ENCODE data around the gene ROPN1L. TPM values are rescaled to one million over a fixed set of nuclear protein-coding genes. Genes with fewer than 3 reads are reported as not detected.

The ROPN1L gene
- total RNA-seq, 1 donor from 2014 or later = not detected

GRCh38 chr5:10456583-10457420 lies 15.1 kb downstream of the ROPN1L start:
- peaks cover 3% of the 10 kb centered on the region for H3K9me3 Mint-ChIP-seq (ENCODE audit: unreplicated experiment)
- H3K4me1 Mint-ChIP-seq (ENCODE audit: low read depth, unreplicated experiment) = peaks cover 19% of the 10 kb centered on the region
- H3K4me3 Mint-ChIP-seq (ENCODE audit: unreplicated experiment) = no peak overlapping the region
- H3K36me3 Mint-ChIP-seq (ENCODE audit: unreplicated experiment) = no peaks in the 10 kb centered on the region
- H3K27me3 Mint-ChIP-seq (ENCODE audit: unreplicated experiment) = peaks cover 10% of the 10 kb centered on the region
- no peak overlapping the region for H3K27ac Mint-ChIP-seq (ENCODE audit: unreplicated experiment)
- TF ChIP-seq CTCF (IDR thresholded peaks at IDR 0.05; ENCODE audit: partially characterized antibody, unreplicated experiment) = no peak
- DNase-seq = no peak

DNA sequence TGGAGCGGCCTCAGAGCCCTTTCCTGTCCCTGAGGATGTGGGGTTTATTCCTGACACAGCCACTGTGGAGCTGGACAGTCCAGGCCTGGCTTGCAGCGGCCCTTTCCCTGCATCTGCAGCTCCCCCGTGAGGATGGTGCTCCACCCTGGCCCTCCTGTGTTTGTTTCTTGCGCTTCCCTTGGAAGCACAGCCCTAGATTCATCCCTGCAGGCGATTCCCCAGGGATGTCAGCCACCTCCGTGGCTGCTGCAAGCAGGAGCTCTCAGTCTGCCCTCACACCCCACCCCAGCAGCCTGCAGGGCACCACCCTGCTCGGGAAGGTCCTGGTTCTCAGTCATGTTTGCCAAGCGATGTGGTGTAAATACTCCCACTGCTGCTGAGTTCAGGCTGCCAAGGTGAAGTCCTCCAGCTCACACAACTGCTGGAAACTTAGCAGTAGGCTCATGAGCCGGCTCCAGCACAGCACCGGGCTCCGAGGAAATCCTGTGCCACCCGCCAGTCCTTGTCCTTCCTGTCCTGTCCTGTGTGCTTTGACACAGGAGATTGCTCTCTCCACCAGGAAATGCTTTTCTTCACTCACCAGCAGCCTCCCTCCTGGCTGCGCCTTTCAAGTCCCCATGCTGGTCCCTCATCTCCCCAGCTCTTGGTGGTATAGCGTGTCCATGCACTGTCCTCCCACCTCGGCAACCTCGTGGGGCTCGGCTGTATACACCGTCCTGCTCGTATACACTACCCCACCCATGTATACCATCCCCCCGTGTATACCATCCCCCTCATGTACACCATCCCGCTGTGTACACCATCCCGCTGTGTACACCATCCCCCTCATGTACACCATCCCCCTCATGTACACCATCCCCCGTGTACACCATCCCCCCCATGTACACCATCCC lies 16.2 kb downstream of the ROPN1L start:
- H3K4me3 Mint-ChIP-seq (ENCODE audit: unreplicated experiment) = no peak overlapping the region
- peak; percentile 67 for DNase-seq
- peaks cover 19% of the 10 kb centered on the region for H3K4me1 Mint-ChIP-seq (ENCODE audit: low read depth, unreplicated experiment)
- peaks cover 3% of the 10 kb centered on the region for H3K9me3 Mint-ChIP-seq (ENCODE audit: unreplicated experiment)
- no peak overlapping the region for H3K27ac Mint-ChIP-seq (ENCODE audit: unreplicated experiment)
- TF ChIP-seq CTCF (IDR thresholded peaks at IDR 0.05; ENCODE audit: partially characterized antibody, unreplicated experiment) = no peak
- no peaks in the 10 kb centered on the region for H3K36me3 Mint-ChIP-seq (ENCODE audit: unreplicated experiment)
- H3K27me3 Mint-ChIP-seq (ENCODE audit: unreplicated experiment) = peaks cover 8% of the 10 kb centered on the region

DNA sequence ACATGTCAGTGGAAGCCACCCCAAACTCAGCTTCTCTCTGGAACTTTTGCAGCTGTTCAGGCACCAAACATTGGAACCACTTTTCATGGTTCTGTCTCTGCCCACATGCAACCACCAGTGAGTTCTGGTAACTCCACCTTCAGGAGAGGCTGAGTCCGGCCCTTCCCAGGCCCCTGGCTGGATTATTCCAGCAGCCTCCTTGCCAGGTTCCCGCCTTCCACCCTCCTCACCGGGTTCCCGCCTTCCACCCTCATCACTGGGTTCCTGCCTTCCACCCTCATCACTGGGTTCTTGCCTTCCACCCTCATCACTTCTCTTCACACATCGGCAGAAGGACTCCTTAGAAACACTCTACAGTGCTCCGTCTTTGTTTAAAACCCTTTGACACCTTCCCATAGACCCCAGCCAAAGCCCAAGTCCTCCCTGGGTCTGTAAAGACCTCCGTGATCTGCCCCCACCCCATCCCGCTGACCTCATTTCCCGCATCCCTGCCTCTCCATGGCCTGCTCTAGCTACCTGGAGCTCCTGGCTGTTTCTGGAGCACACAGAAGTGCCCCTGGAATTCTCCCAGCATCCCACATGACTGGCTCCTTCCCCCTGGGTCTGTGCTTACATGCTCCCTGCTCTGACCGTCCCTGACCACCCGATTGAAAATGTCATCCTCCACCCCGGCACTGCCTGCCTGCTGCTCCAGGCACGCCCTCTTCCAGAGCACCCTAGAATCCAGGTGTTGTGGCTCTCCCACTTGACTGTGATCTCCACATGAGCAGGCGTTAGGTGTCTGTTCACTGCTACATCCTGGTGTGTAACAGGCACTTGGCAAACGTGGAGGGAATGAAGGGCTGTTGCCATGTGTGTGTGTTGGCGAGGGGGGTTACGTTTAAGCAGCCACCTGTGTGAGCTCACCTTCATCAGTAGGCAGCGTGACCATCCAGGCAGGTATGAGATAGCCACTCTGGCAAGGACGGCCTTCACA lies 17.7 kb downstream of the ROPN1L start:
- H3K9me3 Mint-ChIP-seq (ENCODE audit: unreplicated experiment) = peaks cover 3% of the 10 kb centered on the region
- H3K4me1 Mint-ChIP-seq (ENCODE audit: low read depth, unreplicated experiment) = peaks cover 19% of the 10 kb centered on the region
- no peak for DNase-seq
- no peak overlapping the region for H3K4me3 Mint-ChIP-seq (ENCODE audit: unreplicated experiment)
- peaks cover 9% of the 10 kb centered on the region for H3K27me3 Mint-ChIP-seq (ENCODE audit: unreplicated experiment)
- H3K36me3 Mint-ChIP-seq (ENCODE audit: unreplicated experiment) = peaks cover 5% of the 10 kb centered on the region
- TF ChIP-seq CTCF (IDR thresholded peaks at IDR 0.05; ENCODE audit: partially characterized antibody, unreplicated experiment) = no peak
- no peak overlapping the region for H3K27ac Mint-ChIP-seq (ENCODE audit: unreplicated experiment)

DNA sequence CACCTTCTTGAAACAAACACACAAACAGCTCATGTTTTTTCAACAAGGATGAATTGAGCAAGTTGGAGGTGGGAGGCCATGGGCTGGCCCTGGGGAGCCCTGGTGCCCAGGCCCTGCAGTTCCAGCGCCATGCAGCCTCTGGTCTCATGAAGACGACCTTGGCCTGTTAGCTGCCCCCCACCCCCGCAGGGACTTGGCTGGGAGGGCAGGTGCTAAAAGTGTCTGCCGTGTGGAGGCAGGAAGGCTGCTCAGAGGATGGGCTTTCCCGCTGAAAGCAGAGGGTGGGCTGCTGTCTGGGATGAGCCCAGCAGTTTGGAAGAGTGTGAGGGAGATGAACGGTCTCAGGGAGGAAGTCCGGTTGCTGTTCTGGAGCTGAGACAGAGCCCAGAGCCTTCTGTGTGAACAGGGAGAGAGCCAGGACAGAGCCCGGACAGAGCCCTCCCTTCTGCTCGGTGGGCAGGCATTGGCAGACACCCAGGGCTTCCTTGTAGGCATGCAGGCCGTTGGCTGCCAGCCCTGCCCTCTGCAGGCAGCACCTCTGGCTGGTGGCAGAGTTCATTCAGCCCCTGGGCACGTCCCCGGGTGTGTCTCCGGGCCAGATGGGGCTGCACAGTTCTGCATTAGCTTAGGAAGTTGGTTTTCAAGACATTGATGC lies 18.7 kb downstream of the ROPN1L start:
- Mint-ChIP-seq H3K36me3 (ENCODE audit: unreplicated experiment) (peaks cover 7% of the 10 kb centered on the region), H3K27ac (ENCODE audit: unreplicated experiment) (no peak overlapping the region), H3K4me1 (ENCODE audit: low read depth, unreplicated experiment) (peaks cover 10% of the 10 kb centered on the region), H3K4me3 (ENCODE audit: unreplicated experiment) (no peak overlapping the region), H3K27me3 (ENCODE audit: unreplicated experiment) (peaks cover 9% of the 10 kb centered on the region), H3K9me3 (ENCODE audit: unreplicated experiment) (peaks cover 5% of the 10 kb centered on the region)
- no peak for DNase-seq
- TF ChIP-seq CTCF (IDR thresholded peaks at IDR 0.05; ENCODE audit: partially characterized antibody, unreplicated experiment) = no peak

Measured in glutamatergic neuron (in vitro differentiated cells).